Measurements from ENCODE around the gene PLGRKT.

GRCh38 chr9:5485378-5486085 is 47.8 kb upstream of the PLGRKT start:
- TF ChIP-seq CTCF (IDR thresholded peaks at IDR 0.05; ENCODE audit: poor library complexity, severe bottlenecking) (no peak), EP300 (conservative IDR thresholded peaks at IDR 0.05; ENCODE audit: poor library complexity, severe bottlenecking) (no peak), TAF1 (IDR thresholded peaks at IDR 0.05; ENCODE audit: low read depth) (no peak), EZH2 (IDR thresholded peaks at IDR 0.05; ENCODE audit: borderline replicate concordance, insufficient read depth, low read length, poor library complexity, severe bottlenecking) (no peak), REST (IDR thresholded peaks at IDR 0.05; ENCODE audit: borderline replicate concordance) (no peak), POLR2AphosphoS5 (IDR thresholded peaks at IDR 0.05) (no peak), MXI1 (conservative IDR thresholded peaks at IDR 0.05; ENCODE audit: poor library complexity, severe bottlenecking) (no peak), RAD21 (conservative IDR thresholded peaks at IDR 0.05) (no peak)
